Body of pancreas (tissue), 4 donors: Measurements from ENCODE around the gene YPEL4.

Experiments used
- CTCF ChIP-seq, 7 experiments: fragments of 450-650 bp in 4 of 7; fragments of 200-600 bp in 3 of 7; sonication (generic) in 3 of 7; IDR thresholded peaks; one replicate each; pipeline ENCODE4 v1.5.1; 2016 to 2019; ENCODE audit warnings: antibody characterized with exemption in 7 of 7
- POLR2A ChIP-seq, 3 donors: fragments of 450-650 bp; IDR thresholded peaks; one replicate each; pipeline ENCODE4 v1.6.1; 2016; ENCODE audit warnings: antibody characterized with exemption in 3 of 3, mild to moderate bottlenecking in 2 of 3

- peak; percentile 23 to 68 (median 35) for TF ChIP-seq CTCF (IDR thresholded peaks at IDR 0.05)
- TF ChIP-seq POLR2A (IDR thresholded peaks at IDR 0.05), result peak; percentile 73 to 81 (median 78)
These were observed 18.2 kb upstream of the YPEL4 start, which contains the start of gene ZDHHC5 for GRCh38 chr11:57667736-57668433.
